ENCODE results near the gene OR2B6.

GRCh38 chr6:27951040-27951439 lies 6.0 kb upstream of the OR2B6 start:
- TF ChIP-seq CTCF (IDR thresholded peaks at IDR 0.05) (no peak), POLR2A (IDR thresholded peaks at IDR 0.05) (no peak)

Data from body of pancreas (tissue), 4 donors.